GM12864 (cell line): ENCODE results near the gene NUCKS1.
A peak's percentile ranks its signal among the peaks of the same experiment; 100 is the strongest.

Experiments used
- DNase-seq: peaks from one replicate; pipeline ENCODE4 v3.0.0-alpha.2; 2011; ENCODE audit warnings: low read depth
- H3K4me3 ChIP-seq: 2 replicates; pipeline ENCODE4 v1.5.1; 2011; ENCODE audit warnings: mild to moderate bottlenecking, low read depth, low read length, control low read depth
- TF ChIP-seq, protein P1 (sequence below): IDR thresholded peaks from 2 replicates; pipeline ENCODE4 v1.5.1; 2011; ENCODE audit warnings: low read depth, mild to moderate bottlenecking, moderate library complexity, low read length, control low read depth, inconsistent platforms; ENCODE audit errors: missing control alignments

Gene NUCKS1

GRCh38 chr1:205791568-205792180, 41.7 kb upstream of the NUCKS1 start:
- DNase-seq, result peak; percentile 8
- no peak overlapping the region for H3K4me3 ChIP-seq
- TF ChIP-seq, protein P1, sequence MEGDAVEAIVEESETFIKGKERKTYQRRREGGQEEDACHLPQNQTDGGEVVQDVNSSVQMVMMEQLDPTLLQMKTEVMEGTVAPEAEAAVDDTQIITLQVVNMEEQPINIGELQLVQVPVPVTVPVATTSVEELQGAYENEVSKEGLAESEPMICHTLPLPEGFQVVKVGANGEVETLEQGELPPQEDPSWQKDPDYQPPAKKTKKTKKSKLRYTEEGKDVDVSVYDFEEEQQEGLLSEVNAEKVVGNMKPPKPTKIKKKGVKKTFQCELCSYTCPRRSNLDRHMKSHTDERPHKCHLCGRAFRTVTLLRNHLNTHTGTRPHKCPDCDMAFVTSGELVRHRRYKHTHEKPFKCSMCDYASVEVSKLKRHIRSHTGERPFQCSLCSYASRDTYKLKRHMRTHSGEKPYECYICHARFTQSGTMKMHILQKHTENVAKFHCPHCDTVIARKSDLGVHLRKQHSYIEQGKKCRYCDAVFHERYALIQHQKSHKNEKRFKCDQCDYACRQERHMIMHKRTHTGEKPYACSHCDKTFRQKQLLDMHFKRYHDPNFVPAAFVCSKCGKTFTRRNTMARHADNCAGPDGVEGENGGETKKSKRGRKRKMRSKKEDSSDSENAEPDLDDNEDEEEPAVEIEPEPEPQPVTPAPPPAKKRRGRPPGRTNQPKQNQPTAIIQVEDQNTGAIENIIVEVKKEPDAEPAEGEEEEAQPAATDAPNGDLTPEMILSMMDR, result peak; percentile 94

GRCh38 chr1:205787287-205787916, 37.4 kb upstream of the NUCKS1 start:
- no peak overlapping the region for H3K4me3 ChIP-seq
- DNase-seq, result no peak
- TF ChIP-seq, protein P1, result no peak

GRCh38 chr1:205786601-205787000, 36.6 kb upstream of the NUCKS1 start:
- no peak for DNase-seq
- TF ChIP-seq, protein P1, result no peak
- no peak overlapping the region for H3K4me3 ChIP-seq

DNA sequence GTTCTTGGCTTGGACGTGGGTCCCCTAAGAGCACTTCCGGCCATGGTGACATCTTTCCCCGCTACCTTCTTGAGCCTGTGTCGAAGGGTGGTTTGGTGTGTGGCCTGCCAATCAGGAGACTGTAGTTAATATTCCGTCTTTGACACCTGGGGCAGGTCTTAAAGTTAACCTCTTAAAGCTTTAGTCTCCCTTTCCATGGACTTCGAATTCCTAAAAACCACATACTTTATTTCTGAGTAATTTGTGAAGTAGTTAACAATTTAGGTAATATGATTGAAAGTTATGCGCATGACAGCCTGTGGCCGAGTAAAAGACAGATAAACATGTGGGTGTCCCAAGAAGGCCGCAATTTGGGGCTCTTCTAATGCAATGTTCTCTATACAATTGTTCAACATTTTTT, 35.5 kb upstream of the NUCKS1 start:
- TF ChIP-seq, protein P1, result no peak
- DNase-seq, result no peak
- no peak overlapping the region for H3K4me3 ChIP-seq

DNA sequence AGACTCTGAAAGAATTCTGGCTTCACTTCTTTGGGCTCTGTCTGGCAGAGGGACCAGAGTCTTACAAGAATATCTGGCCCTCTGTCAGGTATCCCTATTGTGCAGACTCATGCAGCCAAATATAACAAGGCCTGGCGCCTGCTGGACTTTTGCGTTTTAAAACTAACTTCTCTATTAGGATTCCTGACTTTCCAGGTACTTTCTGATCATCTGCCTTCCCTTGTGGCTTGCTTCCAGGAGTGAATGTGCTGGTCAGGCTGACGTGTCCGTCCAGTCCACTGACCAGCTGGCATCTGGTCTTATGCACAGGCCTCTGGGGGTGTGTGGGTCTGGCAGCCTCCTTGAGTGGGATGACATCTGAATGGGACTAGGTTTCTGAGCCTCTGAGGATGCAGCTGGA, 33.9 kb upstream of the NUCKS1 start:
- TF ChIP-seq, protein P1, result no peak
- no peak overlapping the region for H3K4me3 ChIP-seq
- DNase-seq, result no peak

- TF ChIP-seq, protein P1, result no peak
- H3K4me3 ChIP-seq, result no peak overlapping the region
These were observed 33.4 kb upstream of the NUCKS1 start for GRCh38 chr1:205783433-205783795.

More at GRCh38 chr1:205783433-205783795, 33.4 kb upstream of the NUCKS1 start:
- no peak for DNase-seq
